GM19438 (cell line): ENCODE measurements around the gene XPNPEP3.

Experiments
- ATAC-seq: cut with Tn5 transposase; IDR thresholded peaks from one replicate; pipeline ENCODE4 v1.9.1; 2021; ENCODE audit warnings: low read depth; ENCODE audit not compliant: unreplicated experiment

XPNPEP3 gene

GRCh38 chr22:40928657-40929056 is 71.7 kb downstream of the XPNPEP3 start:
- no peak for ATAC-seq

- no peak for ATAC-seq
These were observed 75.4 kb downstream of the XPNPEP3 start for GRCh38 chr22:40932396-40932795.

GRCh38 chr22:40939202-40939601 is 82.3 kb downstream of the XPNPEP3 start:
- no peak for ATAC-seq

GRCh38 chr22:40950962-40951794 is 94.2 kb downstream of the XPNPEP3 start, which contains the start of gene RBX1:
Gene RBX1 (plus strand): TSS chr22:40951378. CDS start chr22:40951399, 21 bp downstream.
- peak; percentile 79 for ATAC-seq

DNA sequence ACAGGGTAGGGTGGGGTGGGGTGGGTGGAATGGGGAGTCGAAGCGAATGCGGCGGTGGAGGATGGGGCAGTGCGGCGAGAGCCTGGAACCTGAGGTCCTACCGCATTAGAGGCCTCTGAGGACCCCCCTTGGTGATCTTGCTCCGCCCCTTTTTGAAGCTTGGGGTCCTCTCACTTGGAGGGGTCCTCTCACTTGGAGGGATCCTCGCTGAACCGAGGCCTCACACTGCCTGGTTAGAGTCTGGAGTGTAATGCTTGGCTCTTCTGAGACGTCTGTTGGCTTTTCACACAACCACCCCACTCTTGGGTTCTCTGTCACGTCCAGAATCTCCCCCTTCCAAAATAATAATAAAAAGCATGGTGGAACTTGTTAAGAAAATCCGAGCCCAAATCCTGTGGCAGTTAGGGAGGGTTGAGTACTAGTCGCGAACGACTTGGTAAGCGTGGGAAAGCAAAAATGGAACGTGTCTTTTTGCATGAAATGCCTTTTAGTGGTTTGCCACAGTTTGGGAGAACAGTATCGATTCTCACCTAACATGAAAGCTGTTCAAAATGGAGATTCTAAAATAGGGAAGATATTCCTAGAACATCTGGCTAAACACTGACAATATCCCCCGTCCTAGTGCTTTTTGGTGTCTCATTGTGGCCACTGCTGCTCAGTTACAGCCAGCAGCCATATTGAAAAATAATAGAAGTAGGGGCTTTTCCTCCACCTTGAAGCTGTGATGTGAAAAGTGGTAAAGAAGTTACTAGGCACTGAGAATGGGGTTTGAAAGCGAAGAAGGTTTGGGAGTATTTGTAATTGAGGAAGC is 95.1 kb downstream of the XPNPEP3 start:
- no peak for ATAC-seq

DNA sequence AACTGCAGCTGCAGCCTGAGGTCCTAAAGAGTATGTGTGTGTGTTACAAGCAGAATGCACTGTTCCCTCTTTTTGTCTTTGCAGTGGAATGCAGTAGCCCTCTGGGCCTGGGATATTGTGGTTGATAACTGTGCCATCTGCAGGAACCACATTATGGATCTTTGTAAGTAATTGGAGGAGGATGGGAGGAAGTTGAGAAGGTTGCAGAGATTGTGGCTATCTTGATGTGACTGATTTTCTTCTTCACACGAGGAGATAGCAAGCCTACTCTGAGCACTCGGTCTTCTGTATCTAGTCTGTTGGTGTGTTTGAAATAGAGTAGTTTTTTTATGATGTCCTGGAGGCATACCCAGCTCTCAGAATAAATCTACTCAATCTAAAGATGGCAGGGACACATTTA is 96.5 kb downstream of the XPNPEP3 start:
- no peak for ATAC-seq

DNA sequence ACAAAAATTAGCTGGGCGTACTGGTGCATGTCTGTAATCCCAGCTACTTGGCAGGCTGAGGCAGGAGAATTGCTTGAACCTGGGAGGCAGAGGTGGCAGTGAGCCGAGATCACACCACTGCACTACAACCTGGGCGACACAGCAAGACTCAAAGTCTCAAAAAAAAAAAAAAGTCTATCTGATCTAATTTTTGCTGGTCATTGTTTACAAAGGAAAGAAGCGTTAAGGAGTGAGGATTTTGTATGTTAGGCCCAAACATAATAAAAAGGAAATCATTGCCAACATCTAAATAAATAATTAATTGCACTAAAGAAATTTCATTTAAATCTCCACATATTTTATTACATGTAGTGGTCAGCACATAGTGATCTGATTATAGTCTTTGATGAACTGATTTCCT is 97.2 kb downstream of the XPNPEP3 start:
- no peak for ATAC-seq

GRCh38 chr22:40955571-40955970 is 98.6 kb downstream of the XPNPEP3 start:
- ATAC-seq, result no peak

DNA sequence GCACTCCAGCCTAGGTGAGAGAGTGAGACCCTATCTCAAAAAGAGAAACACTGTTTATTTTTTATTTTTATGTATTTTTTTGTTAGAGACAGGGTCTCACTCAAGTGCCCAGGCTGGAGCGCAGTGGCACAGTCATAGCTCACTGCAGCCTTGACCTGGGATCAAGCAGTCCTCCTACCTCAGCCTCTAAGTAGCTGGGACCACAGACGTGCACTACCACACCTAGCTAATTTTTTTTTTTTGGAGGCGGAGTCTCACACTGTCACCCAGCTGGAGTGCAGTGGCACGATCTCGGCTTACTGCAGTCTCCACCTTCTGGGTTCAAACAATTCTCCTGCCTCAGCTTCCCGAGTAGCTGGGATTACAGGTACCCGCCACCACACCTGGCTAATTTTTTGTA is 100.7 kb downstream of the XPNPEP3 start:
- no peak for ATAC-seq

- ATAC-seq, result no peak
These were observed 101.4 kb downstream of the XPNPEP3 start for GRCh38 chr22:40958299-40958698.

DNA sequence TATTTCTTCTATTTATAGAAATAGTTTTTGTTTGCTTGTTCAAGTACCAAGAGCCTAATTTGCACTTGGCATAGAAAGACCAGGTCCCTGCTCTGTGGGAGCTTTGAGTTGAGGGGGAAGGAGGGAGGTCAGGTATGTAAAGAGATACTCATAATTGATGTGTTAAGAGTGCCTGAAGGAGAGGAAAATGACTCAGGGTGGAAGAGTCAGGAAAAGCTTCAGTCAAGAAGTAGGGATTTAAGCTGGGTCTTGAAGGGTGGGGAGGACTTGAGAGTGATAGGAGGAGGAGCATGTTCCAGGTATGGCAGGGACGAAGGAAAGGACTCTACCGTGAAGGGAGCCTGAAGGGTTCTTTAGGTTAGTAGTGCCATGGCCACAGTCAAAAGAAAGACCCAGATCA is 103.2 kb downstream of the XPNPEP3 start:
- ATAC-seq, result no peak

GRCh38 chr22:40965936-40966725 is 109.2 kb downstream of the XPNPEP3 start:
- no peak for ATAC-seq

DNA sequence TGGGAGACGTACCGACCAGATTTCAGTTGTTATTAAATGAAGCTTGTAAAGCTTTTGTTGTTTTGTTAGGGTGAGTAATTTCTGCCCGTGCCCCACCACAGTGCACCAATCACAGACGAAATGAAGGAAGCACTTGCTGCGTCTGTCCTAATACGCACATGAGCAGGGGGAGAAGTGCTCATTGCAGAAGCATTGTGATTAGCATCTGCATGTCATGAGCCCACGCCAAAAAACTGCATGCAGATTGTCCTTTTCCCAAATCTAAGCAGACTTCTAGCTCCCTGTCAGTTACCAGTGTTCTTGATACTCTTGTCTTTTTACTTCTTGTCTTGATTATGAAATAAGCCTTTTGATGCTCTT is 109.8 kb downstream of the XPNPEP3 start:
- ATAC-seq, result no peak

DNA sequence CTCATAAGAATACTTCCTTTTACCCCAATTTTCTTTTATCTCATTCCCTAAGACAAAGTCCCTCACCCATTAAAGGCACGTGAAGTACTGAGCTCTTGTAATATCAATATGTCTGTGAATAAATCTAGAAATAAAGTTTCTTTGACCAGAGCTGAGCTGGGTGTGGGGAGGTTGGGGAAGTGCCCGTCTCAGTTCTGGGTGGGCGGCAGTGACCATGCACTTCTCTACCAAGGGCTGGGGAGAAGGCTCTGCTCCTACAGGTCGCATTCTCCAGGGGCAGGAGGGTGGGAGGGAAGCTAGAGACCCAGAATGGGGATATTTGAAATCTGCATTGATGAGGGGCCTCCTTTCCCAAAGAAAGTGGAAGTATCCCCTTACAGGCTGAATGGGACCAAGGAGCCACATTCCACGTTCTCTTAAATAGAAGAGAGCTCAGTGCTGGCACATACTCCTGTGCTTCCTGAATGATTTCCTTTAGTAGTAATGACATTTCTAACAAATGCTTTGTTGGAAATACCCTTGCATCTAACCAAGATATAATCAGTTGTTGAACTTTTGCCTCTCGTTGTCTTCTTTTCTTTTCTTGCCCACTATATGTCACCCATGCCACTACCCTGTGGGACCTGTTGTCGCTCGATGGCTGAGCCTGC is 110.3 kb downstream of the XPNPEP3 start:
- ATAC-seq, result no peak

DNA sequence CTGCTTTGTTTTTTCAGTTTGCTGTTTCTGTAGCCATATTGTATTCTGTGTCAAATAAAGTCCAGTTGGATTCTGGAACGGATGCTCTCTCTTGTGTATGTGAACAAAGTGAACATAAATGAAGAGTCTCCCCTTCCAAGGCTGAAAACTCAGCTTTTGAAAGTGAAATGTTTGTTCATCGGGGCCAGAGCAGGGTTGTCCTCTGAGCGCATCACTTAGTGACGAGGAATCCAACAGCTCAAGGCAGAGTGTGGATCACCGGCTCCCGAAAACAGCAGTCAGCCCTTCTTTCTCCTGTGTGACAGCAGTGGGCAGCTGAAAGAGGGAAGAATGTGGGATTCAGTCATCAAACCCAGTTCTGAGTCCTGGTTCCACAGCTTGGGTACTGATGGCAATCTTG is 115.6 kb downstream of the XPNPEP3 start:
- ATAC-seq, result no peak

- ATAC-seq, result no peak
These were observed 116.2 kb downstream of the XPNPEP3 start for GRCh38 chr22:40973144-40973543.

DNA sequence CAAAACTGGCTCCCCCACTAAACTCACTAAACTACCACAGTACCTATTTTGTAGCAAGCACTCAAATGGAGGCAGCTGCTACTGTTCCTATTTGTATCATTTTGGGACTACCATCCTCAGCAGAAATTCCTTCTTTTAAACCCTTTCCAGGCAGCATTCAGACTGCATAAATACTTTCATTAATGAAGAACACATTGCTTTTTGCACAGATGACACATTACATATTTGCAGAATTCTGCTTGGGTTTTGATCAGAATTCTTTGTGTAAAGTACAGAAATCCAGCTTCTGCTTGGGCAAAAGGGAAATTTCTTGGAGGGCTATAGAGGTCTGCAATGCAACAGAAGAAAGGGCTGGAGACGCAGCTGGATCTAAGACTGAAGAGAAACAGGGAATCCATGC is 118.4 kb downstream of the XPNPEP3 start:
- ATAC-seq, result no peak

DNA sequence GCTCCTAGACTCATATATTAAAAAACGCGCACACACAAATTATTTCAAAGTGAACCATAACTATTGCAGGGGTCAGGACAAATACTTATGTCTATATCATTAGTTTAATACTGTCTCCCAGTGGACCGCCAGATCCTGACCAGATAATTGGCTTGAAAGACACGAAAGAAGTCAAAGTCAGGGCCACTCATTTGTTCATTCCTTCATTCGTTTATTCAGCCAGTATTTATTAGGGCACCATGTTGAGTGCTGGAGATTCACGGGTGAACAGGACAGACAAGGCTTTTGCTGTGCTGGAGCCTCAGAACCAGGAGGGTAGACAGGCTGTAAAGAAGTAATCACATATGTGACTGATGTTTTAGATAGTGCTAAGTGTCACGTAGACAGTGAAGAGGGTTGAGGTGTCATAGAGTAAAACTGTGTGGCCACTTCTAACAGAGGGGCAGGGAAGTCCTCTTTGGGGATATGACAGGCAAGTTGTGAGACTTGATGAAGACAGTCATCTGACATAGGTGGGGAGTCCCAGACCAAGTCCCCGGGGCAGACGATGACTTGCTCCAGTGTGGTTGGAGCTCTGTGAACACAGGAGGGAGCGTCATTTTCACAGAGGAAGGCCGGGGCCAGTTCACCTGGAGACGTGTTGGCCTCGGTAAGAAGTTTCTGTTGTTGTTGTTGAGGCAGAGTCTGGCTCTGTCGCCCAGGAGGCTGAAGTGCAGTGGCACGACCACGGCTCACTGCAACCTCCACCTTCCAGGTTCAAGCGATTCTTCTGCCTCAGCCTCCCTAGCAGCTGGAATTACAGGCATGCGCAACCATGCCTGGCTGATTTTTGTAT is 120.1 kb downstream of the XPNPEP3 start:
- no peak for ATAC-seq

GRCh38 chr22:40979198-40979597 is 122.2 kb downstream of the XPNPEP3 start:
- ATAC-seq, result no peak

GRCh38 chr22:40979871-40980270 is 122.9 kb downstream of the XPNPEP3 start:
- ATAC-seq, result no peak
